Measurements from ENCODE around the gene RFNG. TPM values are rescaled to one million over a fixed set of nuclear protein-coding genes. Genes with fewer than 3 reads are reported as not detected.

Gene RFNG
- total RNA-seq, 1 experiment from 2014 or later = 52.0 TPM

DNA sequence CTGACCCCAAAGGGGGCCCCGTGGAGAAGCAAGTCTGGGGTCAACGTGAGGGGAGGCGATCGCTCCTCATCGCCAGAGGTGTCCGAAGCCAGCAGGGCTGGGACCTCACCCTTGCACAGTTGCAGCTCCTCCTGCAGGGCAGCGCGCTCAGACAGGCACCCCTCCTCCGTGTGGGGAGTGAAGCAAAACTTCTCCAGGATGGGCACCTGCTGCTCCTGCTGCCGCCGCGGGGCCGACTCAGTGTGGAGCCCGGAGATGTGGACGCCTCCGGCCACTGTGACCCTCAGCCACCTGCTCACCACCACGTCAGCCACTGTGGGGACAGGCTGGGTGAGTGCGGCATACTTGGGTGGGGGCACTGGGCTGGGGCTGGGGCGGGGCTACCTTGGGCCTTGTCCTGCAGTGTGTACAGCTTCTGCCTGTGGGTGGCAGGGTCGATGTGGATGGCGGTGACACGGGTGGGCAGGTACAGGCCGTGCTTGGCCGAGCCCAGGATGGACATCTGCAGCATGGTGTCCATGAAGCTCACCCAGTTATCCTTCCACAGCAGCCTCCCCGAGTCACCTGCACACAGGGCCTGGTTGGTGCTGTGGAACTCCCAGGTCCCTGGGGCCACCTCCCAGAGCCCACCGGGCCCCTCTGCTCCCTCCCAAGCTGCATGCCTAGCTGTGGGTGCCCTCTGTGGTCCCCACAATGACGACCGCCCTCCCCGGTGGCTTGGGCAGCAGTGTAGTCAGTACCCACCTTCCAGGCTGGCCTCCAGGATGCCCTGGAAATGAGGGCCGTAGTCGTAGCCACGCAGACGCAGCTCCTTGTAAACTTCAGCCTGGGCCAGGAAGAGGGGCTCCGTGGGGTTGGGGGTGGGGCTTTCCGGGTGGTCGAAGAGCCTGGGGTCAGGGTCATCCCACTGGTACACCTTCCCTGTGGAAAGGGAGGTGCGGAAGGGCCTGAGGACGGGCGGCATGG is 35.6 kb upstream of the RFNG start:
- H3K27me3 ChIP-seq (ENCODE audit: insufficient read depth, low read length) = no peaks in the 10 kb centered on the region
- H3K4me3 ChIP-seq (replicated peaks in 1 of 2; ENCODE audit: low read depth in 1 of 2, low read length in 2 of 2) = no peak overlapping the region
- H4K20me1 ChIP-seq (ENCODE audit: insufficient read depth) = peaks cover 2% of the 10 kb centered on the region; the same call in 1 of the 2 replicates
- ChIA-PET POLR2A (interaction anchor here (0.6 kb wide), 1 partner anchor 12 kb away, joined by 3 read pairs; no protein-coding TSS in a partner anchor), CTCF (no interaction called here), RAD21 (ENCODE audit: low non-redundant PET in 1 of 2, low total read pairs in 2 of 2, uncharacterized antibody in 2 of 2, unreplicated experiment in 2 of 2) (no interaction called here)
- no peak overlapping the region for H3K4me2 ChIP-seq (ENCODE audit: low read length)
- H3K36me3 ChIP-seq (ENCODE audit: control insufficient read depth in 1 of 2, insufficient read depth in 2 of 2, low read length in 2 of 2) = peaks cover 75 to 100% of the 10 kb centered on the region in 2 experiments
- H3K27ac ChIP-seq (ENCODE audit: low read depth, low read length) = no peak overlapping the region; the same call in 1 of the 2 replicates
- BruUV-seq (replicated peaks) = no TSS peak
- H3K79me2 ChIP-seq (ENCODE audit: insufficient read depth, low read length) = peaks cover 68% of the 10 kb centered on the region
- intact Hi-C loops (cut with micrococcal nuclease) = no loop called here
- H2AFZ ChIP-seq (ENCODE audit: low read depth, low read length, poor library complexity, severe bottlenecking) = no peak overlapping the region
- no peak overlapping the region for H3K9ac ChIP-seq (ENCODE audit: low read length)
- no peaks in the 10 kb centered on the region for H3K4me1 ChIP-seq (ENCODE audit: control insufficient read depth in 1 of 2, insufficient read depth in 2 of 2, low read length in 2 of 2)
- H3K9me3 ChIP-seq (ENCODE audit: control insufficient read depth in 1 of 2, insufficient read depth in 1 of 2, low read depth in 1 of 2, low read length in 2 of 2) = no peaks in the 10 kb centered on the region
- TF ChIP-seq POLR2A (IDR thresholded peaks at IDR 0.05; ENCODE audit: borderline replicate concordance, extremely low read depth, insufficient read depth, insufficient read length) (no peak), EZH2phosphoT487 (IDR thresholded peaks at IDR 0.05; ENCODE audit: borderline replicate concordance) (no peak)
- no peaks in the 10 kb centered on the region for H3K9me2 ChIP-seq (ENCODE audit: insufficient read depth)
- no peak for ATAC-seq
- DNase-seq (ENCODE audit: low read depth, low spot score) = no peak

DNA sequence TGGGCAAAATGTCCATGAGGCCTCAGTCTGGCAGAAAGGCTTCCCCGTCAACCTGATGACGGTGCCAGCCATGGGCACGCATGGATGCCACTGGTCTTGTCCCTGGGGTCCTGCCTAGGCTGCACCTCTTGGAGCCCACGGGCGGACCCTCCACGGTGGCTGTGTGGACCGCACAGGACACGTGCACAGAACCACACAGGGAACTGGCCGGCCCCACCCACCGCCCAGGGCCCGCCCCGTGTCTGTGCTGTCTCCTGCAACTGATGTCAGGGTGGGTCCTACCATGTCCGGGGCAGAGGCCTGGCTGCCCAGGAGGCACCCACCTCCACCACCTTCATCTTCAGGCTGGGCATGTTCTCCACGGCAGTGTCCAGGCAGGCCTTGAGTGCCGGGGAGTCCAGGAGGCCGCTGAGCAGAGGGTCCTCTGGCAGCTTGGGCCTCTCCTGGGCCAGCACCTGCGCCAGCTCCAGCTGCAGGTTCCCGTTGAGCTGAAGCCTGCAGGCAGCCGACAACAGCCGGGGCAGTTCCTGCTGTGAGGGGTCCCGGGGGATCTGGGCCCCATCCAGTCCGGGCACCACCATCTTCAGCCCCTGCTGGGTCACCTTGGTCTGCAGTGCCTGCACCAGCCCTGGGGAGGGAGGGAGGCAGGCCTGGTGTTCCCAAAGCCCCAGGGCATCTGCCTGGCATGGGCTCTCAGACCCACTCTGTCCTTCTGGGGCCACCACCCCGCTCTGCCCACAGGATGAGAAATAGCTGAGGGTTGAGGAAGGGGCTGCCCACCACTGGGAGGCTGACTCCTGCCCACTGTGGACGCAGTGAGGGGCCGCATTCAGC is 34.5 kb upstream of the RFNG start:
- BruUV-seq (replicated peaks) = no TSS peak
- Histone ChIP-seq H3K36me3 (ENCODE audit: control insufficient read depth in 1 of 2, insufficient read depth in 2 of 2, low read length in 2 of 2) (peaks cover 76 to 99% of the 10 kb centered on the region in 2 experiments), H3K9me3 (ENCODE audit: control insufficient read depth in 1 of 2, insufficient read depth in 1 of 2, low read depth in 1 of 2, low read length in 2 of 2) (no peaks in the 10 kb centered on the region), H3K9me2 (ENCODE audit: insufficient read depth) (no peaks in the 10 kb centered on the region), H3K4me2 (ENCODE audit: low read length) (no peak overlapping the region), H3K4me3 (replicated peaks in 1 of 2; ENCODE audit: low read depth in 1 of 2, low read length in 2 of 2) (no peak overlapping the region), H3K27ac (ENCODE audit: low read depth, low read length) (no peak overlapping the region; the same call in 1 of the 2 replicates), H2AFZ (ENCODE audit: low read depth, low read length, poor library complexity, severe bottlenecking) (no peak overlapping the region), H3K9ac (ENCODE audit: low read length) (no peak overlapping the region), H3K79me2 (ENCODE audit: insufficient read depth, low read length) (peaks cover 58% of the 10 kb centered on the region), H3K27me3 (ENCODE audit: insufficient read depth, low read length) (no peaks in the 10 kb centered on the region), H3K4me1 (ENCODE audit: control insufficient read depth in 1 of 2, insufficient read depth in 2 of 2, low read length in 2 of 2) (no peaks in the 10 kb centered on the region), H4K20me1 (ENCODE audit: insufficient read depth) (no peaks in the 10 kb centered on the region)
- intact Hi-C loops (cut with micrococcal nuclease) = no loop called here
- CTCF ChIA-PET = no interaction called here
- no peak for DNase-seq (ENCODE audit: low read depth, low spot score)
- RAD21 ChIA-PET (ENCODE audit: low non-redundant PET in 1 of 2, low total read pairs in 2 of 2, uncharacterized antibody in 2 of 2, unreplicated experiment in 2 of 2) = no interaction called here
- POLR2A ChIA-PET = no interaction called here
- TF ChIP-seq JUND (IDR thresholded peaks at IDR 0.05) (no peak), POLR2AphosphoS5 (IDR thresholded peaks at IDR 0.05; ENCODE audit: low read depth, low read length) (0 out of 2 replicates have a peak, but pooled peaks have one; percentile 9), ZNF274 (IDR thresholded peaks at IDR 0.05; ENCODE audit: low read depth, low read length) (no peak), TCF7L2 (IDR thresholded peaks at IDR 0.05; ENCODE audit: borderline replicate concordance, extremely low read depth, insufficient read depth, insufficient read length) (no peak)
- TF ChIP-seq, protein P1, sequence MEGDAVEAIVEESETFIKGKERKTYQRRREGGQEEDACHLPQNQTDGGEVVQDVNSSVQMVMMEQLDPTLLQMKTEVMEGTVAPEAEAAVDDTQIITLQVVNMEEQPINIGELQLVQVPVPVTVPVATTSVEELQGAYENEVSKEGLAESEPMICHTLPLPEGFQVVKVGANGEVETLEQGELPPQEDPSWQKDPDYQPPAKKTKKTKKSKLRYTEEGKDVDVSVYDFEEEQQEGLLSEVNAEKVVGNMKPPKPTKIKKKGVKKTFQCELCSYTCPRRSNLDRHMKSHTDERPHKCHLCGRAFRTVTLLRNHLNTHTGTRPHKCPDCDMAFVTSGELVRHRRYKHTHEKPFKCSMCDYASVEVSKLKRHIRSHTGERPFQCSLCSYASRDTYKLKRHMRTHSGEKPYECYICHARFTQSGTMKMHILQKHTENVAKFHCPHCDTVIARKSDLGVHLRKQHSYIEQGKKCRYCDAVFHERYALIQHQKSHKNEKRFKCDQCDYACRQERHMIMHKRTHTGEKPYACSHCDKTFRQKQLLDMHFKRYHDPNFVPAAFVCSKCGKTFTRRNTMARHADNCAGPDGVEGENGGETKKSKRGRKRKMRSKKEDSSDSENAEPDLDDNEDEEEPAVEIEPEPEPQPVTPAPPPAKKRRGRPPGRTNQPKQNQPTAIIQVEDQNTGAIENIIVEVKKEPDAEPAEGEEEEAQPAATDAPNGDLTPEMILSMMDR (IDR thresholded peaks at IDR 0.05 in 2 of 3, conservative IDR thresholded peaks at IDR 0.05 in 1 of 3; ENCODE audit: borderline replicate concordance in 1 of 3, insufficient read depth in 1 of 3, low read depth in 2 of 3, low read length in 2 of 3) = no peak
- no peak for ATAC-seq
